A172 (cell line): Measurements from ENCODE around the gene USP11. TPM values are rescaled to one million over a fixed set of nuclear protein-coding genes. Genes with fewer than 3 reads are reported as not detected.

Experiments
- DNase-seq: peaks from one replicate; pipeline ENCODE4 v3.0.0-alpha.2; 2015; ENCODE audit warnings: low spot score
- total RNA-seq: library from RNA; depleted of rRNA; stranded (reverse); fragments of >200 nt; shearing (Covaris generic); gene quantifications from 2 replicates; pipeline ENCODE4 v1.2.3, GENCODE V29; 2014

The USP11 gene
- total RNA-seq, 1 experiment from 2014 or later = 21.1 TPM

- no peak for DNase-seq
These were observed 8.4 kb upstream of the USP11 start for GRCh38 chrX:47224266-47224895.

GRCh38 chrX:47224896-47225290 is 7.9 kb upstream of the USP11 start:
- no peak for DNase-seq

GRCh38 chrX:47226071-47226470 is 6.7 kb upstream of the USP11 start:
- no peak for DNase-seq

GRCh38 chrX:47226531-47227333 is 6.1 kb upstream of the USP11 start:
- no peak for DNase-seq

GRCh38 chrX:47227334-47227583 is 5.5 kb upstream of the USP11 start:
- DNase-seq = no peak

GRCh38 chrX:47228550-47229270 is 4.1 kb upstream of the USP11 start:
- no peak for DNase-seq

GRCh38 chrX:47229427-47229826 is 3.4 kb upstream of the USP11 start:
- no peak for DNase-seq

GRCh38 chrX:47230136-47230868 is 2.5 kb upstream of the USP11 start:
- DNase-seq = no peak

- DNase-seq = no peak
These were observed 1.6 kb upstream of the USP11 start for GRCh38 chrX:47231167-47231566.

GRCh38 chrX:47232197-47232802 is 509 bp upstream of the USP11 start:
- DNase-seq = no peak

GRCh38 chrX:47233333-47234113 is 714 bp downstream of the USP11 start:
- peak; percentile 95 for DNase-seq

- DNase-seq = no peak
These were observed 1.8 kb downstream of the USP11 start for GRCh38 chrX:47234583-47234982.

- no peak for DNase-seq
These were observed 2.9 kb downstream of the USP11 start for GRCh38 chrX:47235691-47236103.

- DNase-seq = no peak
These were observed 6.4 kb downstream of the USP11 start for GRCh38 chrX:47239199-47239598.

GRCh38 chrX:47239898-47240545 is 7.2 kb downstream of the USP11 start:
- DNase-seq = no peak

- DNase-seq = no peak
These were observed 7.8 kb downstream of the USP11 start for GRCh38 chrX:47240619-47241018.

- DNase-seq = no peak
These were observed 8.6 kb downstream of the USP11 start for GRCh38 chrX:47241201-47242011.

- no peak for DNase-seq
These were observed 9.5 kb downstream of the USP11 start for GRCh38 chrX:47242321-47242720.

GRCh38 chrX:47243351-47243750 is 10.5 kb downstream of the USP11 start:
- no peak for DNase-seq

GRCh38 chrX:47244676-47245075 is 11.9 kb downstream of the USP11 start:
- DNase-seq = no peak
